Prostate gland (tissue), 2 donors: Measurements from ENCODE around the gene TOR1A. TPM values are rescaled to one million over a fixed set of nuclear protein-coding genes. Genes with fewer than 3 reads are reported as not detected.
"Not testable (repeated sequence)": the region's sequence is repeated elsewhere in the genome, so short reads cannot be mapped to it uniquely, and the experiment has no call there.

ENCODE experiments used
- DNase-seq: peaks from one replicate; pipeline ENCODE4 v3.0.0-alpha.2; 2019; ENCODE audit warnings: low spot score
- H3K27ac ChIP-seq, 2 donors: fragments of 200-600 bp; sonication (generic); 2 replicates each; pipeline ENCODE4 v1.5.1; 2017 to 2019
- H3K27me3 ChIP-seq: fragments of 200-600 bp; sonication (generic); replicated peaks from 2 replicates; pipeline ENCODE4 v1.5.1; 2019; ENCODE audit not compliant: insufficient read depth
- H3K36me3 ChIP-seq, 2 donors: fragments of 200-600 bp; sonication (generic); 1 replicate in 1 of 2; 2 replicates in 1 of 2; pipeline versions ENCODE4 v1.5.1 to v1.8.1; 2017 to 2019
- H3K4me1 ChIP-seq: fragments of 200-600 bp; sonication (generic); replicated peaks from 2 replicates; pipeline ENCODE4 v1.5.1; 2019
- H3K4me3 ChIP-seq, 2 donors: fragments of 200-600 bp; sonication (generic); 2 replicates each; pipeline ENCODE4 v1.5.1; 2017 to 2019
- H3K9me3 ChIP-seq: fragments of 200-600 bp; sonication (generic); 2 replicates; pipeline ENCODE4 v1.5.1; 2017
- POLR2A ChIP-seq: fragments of 450-650 bp; IDR thresholded peaks from one replicate; pipeline ENCODE4 v1.6.1; 2016; ENCODE audit warnings: antibody characterized with exemption, mild to moderate bottlenecking
- POLR2AphosphoS5 ChIP-seq: sonication (generic); formaldehyde crosslinking; IDR thresholded peaks from one replicate; pipeline ENCODE4 v1.6.1; 2017; ENCODE audit warnings: antibody characterized with exemption
- WGBS: methylation state at CpG from one replicate; pipeline ENCODE4 v1.1.5; 2018; 5-methylcytosine and 5-hydroxymethylcytosine counted together
- intact Hi-C: fragments of 100-400 bp; cut with DNase I; formaldehyde crosslinking; loops from one replicate; pipeline ENCODE4 v1.14.2; 2022
- total RNA-seq, 2 donors: library from RNA; depleted of rRNA; stranded (reverse); fragments of >200 nt; gene quantifications; one replicate each; pipeline ENCODE4 v1.1.0, GENCODE V29; 2016
- TF ChIP-seq, protein P1 (sequence below), 4 experiments: fragments of 200-600 bp in 2 of 4; fragments of 450-650 bp in 2 of 4; sonication (generic) in 2 of 4; IDR thresholded peaks; 1 replicate in 3 of 4; 2 replicates in 1 of 4; pipeline ENCODE4 v1.5.1; 2016 to 2019; ENCODE audit warnings: antibody characterized with exemption in 4 of 4, mild to moderate bottlenecking in 2 of 4, moderate library complexity in 2 of 4

TOR1A gene
- total RNA-seq, 2 donors from 2014 or later, result 37.1 to 41.2 TPM

GRCh38 chr9:129801504-129801903 lies 22.4 kb downstream of the TOR1A start:
- no peak overlapping the region for H3K4me3 ChIP-seq
- no peak overlapping the region for H3K27ac ChIP-seq
- TF ChIP-seq, protein P1, sequence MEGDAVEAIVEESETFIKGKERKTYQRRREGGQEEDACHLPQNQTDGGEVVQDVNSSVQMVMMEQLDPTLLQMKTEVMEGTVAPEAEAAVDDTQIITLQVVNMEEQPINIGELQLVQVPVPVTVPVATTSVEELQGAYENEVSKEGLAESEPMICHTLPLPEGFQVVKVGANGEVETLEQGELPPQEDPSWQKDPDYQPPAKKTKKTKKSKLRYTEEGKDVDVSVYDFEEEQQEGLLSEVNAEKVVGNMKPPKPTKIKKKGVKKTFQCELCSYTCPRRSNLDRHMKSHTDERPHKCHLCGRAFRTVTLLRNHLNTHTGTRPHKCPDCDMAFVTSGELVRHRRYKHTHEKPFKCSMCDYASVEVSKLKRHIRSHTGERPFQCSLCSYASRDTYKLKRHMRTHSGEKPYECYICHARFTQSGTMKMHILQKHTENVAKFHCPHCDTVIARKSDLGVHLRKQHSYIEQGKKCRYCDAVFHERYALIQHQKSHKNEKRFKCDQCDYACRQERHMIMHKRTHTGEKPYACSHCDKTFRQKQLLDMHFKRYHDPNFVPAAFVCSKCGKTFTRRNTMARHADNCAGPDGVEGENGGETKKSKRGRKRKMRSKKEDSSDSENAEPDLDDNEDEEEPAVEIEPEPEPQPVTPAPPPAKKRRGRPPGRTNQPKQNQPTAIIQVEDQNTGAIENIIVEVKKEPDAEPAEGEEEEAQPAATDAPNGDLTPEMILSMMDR (IDR thresholded peaks at IDR 0.05), result no peak
- TF ChIP-seq POLR2A (no peak), POLR2AphosphoS5 (no peak)
- 84% methylated on average over 17 of the region's 17 CpGs for WGBS
- H3K27me3 ChIP-seq, result no peaks in the 10 kb centered on the region
- intact Hi-C loops, result no loop called here
- H3K4me1 ChIP-seq, result peaks cover 5% of the 10 kb centered on the region
- no peaks in the 10 kb centered on the region for H3K9me3 ChIP-seq
- no peak for DNase-seq
- H3K36me3 ChIP-seq, result no peaks in the 10 kb centered on the region

GRCh38 chr9:129798973-129799372 lies 25.0 kb downstream of the TOR1A start:
- TF ChIP-seq POLR2AphosphoS5 (no peak), POLR2A (no peak)
- TF ChIP-seq, protein P1 (IDR thresholded peaks at IDR 0.05), result no peak
- Histone ChIP-seq H3K4me1 (peaks cover under 1% of the 10 kb centered on the region), H3K36me3 (no peaks in the 10 kb centered on the region), H3K27ac (no peak overlapping the region), H3K27me3 (no peaks in the 10 kb centered on the region), H3K4me3 (no peak overlapping the region), H3K9me3 (no peaks in the 10 kb centered on the region)
- WGBS, result 37% methylated on average over 6 of the region's 6 CpGs
- no peak for DNase-seq
- intact Hi-C loops, result no loop called here

GRCh38 chr9:129796029-129796428 lies 27.9 kb downstream of the TOR1A start:
- H3K36me3 ChIP-seq, H3K27me3 ChIP-seq, H3K27ac ChIP-seq, DNase-seq, intact Hi-C loops, H3K9me3 ChIP-seq, H3K4me3 ChIP-seq, H3K4me1 ChIP-seq: not testable (repeated sequence)
- 67% methylated on average over 2 of the region's 2 CpGs for WGBS

- H3K27me3 ChIP-seq, result no peaks in the 10 kb centered on the region
- DNase-seq, result no peak
- intact Hi-C loops, result no loop called here
- no peak overlapping the region for H3K4me3 ChIP-seq
- TF ChIP-seq, protein P1 (IDR thresholded peaks at IDR 0.05), result no peak
- no peak for TF ChIP-seq POLR2AphosphoS5
- no peak for TF ChIP-seq POLR2A
- no peak overlapping the region for H3K27ac ChIP-seq
- H3K9me3 ChIP-seq, result no peaks in the 10 kb centered on the region
- WGBS, result 84% methylated on average over 8 of the region's 8 CpGs
- no peaks in the 10 kb centered on the region for H3K4me1 ChIP-seq
- H3K36me3 ChIP-seq, result no peaks in the 10 kb centered on the region
Measured at GRCh38 chr9:129794549-129794948, 29.4 kb downstream of the TOR1A start.

DNA sequence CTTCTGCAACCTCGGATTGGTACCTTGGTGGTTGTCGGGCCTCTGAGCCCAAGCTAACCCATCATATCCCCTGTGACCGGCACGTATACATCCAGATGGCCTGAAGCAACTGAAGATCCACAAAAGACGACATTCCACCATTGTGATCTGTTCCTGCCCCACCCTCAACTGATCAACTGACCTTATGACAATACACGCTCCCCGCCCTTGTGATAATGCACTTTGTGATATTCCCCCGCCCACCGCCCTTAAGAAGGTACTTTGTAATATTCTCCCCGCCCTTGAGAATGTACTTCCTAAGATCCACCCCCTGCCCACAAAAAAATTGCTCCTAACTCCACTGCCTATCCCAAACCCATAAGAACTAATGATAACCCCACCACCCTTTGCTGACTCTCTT lies 37.5 kb downstream of the TOR1A start:
- DNase-seq, result no peak
- no peaks in the 10 kb centered on the region for H3K4me1 ChIP-seq
- H3K4me3 ChIP-seq, result no peak overlapping the region
- whole genome bisulfite sequencing, result 87% methylated on average over 10 of the region's 10 CpGs
- TF ChIP-seq POLR2A, result no peak
- no peak for TF ChIP-seq POLR2AphosphoS5
- TF ChIP-seq, protein P1 (IDR thresholded peaks at IDR 0.05), result no peak
- no peaks in the 10 kb centered on the region for H3K27me3 ChIP-seq
- no peak overlapping the region for H3K27ac ChIP-seq
- intact Hi-C loops, result no loop called here
- H3K36me3 ChIP-seq, result no peaks in the 10 kb centered on the region
- H3K9me3 ChIP-seq, result no peaks in the 10 kb centered on the region
